Hepatocyte (in vitro differentiated cells): Measurements from ENCODE around the gene RAB2B. TPM values are rescaled to one million over a fixed set of nuclear protein-coding genes. Genes with fewer than 3 reads are reported as not detected.

Experiments
- DNase-seq: peaks from one replicate; pipeline ENCODE4 v3.0.0-alpha.2; 2016; ENCODE audit warnings: low spot score
- H2AFZ ChIP-seq: fragments of 200-600 bp; sonication (generic); 2 replicates; pipeline ENCODE4 v1.6.0; 2016; ENCODE audit warnings: antibody characterized with exemption, mild to moderate bottlenecking
- H3K27ac ChIP-seq: fragments of 200-600 bp; sonication (generic); 2 replicates; pipeline ENCODE4 v1.5.1; 2016; ENCODE audit warnings: mild to moderate bottlenecking
- H3K27me3 ChIP-seq: fragments of 200-600 bp; sonication (generic); 2 replicates; pipeline ENCODE4 v1.6.1; 2016
- H3K36me3 ChIP-seq: fragments of 200-600 bp; sonication (generic); replicated peaks from 2 replicates; pipeline ENCODE4 v1.5.1; 2016; ENCODE audit warnings: low read depth; ENCODE audit not compliant: insufficient read depth
- H3K4me1 ChIP-seq: fragments of 200-600 bp; sonication (generic); 2 replicates; pipeline ENCODE4 v1.5.1; 2016; ENCODE audit warnings: mild to moderate bottlenecking, moderate library complexity; ENCODE audit not compliant: insufficient read depth
- H3K4me2 ChIP-seq: fragments of 200-600 bp; sonication (generic); 2 replicates; pipeline ENCODE4 v1.6.0; 2016
- H3K4me3 ChIP-seq: fragments of 200-600 bp; sonication (generic); 2 replicates; pipeline ENCODE4 v1.5.1; 2016; ENCODE audit warnings: mild to moderate bottlenecking
- H3K79me2 ChIP-seq: fragments of 200-600 bp; sonication (generic); 2 replicates; pipeline ENCODE4 v1.6.0; 2017; ENCODE audit warnings: mild to moderate bottlenecking
- H3K9me2 ChIP-seq: fragments of 200-600 bp; sonication (generic); replicated peaks from 2 replicates; pipeline ENCODE4 v1.6.0; 2017; ENCODE audit warnings: mild to moderate bottlenecking; ENCODE audit not compliant: insufficient read depth
- H3K9me3 ChIP-seq: fragments of 200-600 bp; sonication (generic); 2 replicates; pipeline ENCODE4 v1.5.1; 2016; ENCODE audit warnings: low read depth, mild to moderate bottlenecking
- H4K20me1 ChIP-seq: fragments of 200-600 bp; sonication (generic); 2 replicates; pipeline ENCODE4 v1.6.0; 2016; ENCODE audit warnings: mild to moderate bottlenecking; ENCODE audit not compliant: insufficient read depth, poor library complexity, severe bottlenecking
- CTCF ChIP-seq: fragments of 200-600 bp; sonication (generic); IDR thresholded peaks from 2 replicates; pipeline ENCODE4 v1.5.1; 2016; ENCODE audit warnings: antibody characterized with exemption, mild to moderate bottlenecking; ENCODE audit not compliant: poor library complexity
- EZH2 ChIP-seq: fragments of 200-600 bp; sonication (generic); IDR thresholded peaks from 2 replicates; pipeline ENCODE4 v1.6.1; 2016; ENCODE audit warnings: antibody characterized with exemption, mild to moderate bottlenecking, borderline replicate concordance
- EZH2phosphoT487 ChIP-seq: fragments of 200-600 bp; sonication (generic); IDR thresholded peaks from one replicate; pipeline ENCODE4 v1.6.1; 2018; ENCODE audit warnings: antibody characterized with exemption, mild to moderate bottlenecking, low read depth, moderate library complexity; ENCODE audit not compliant: unreplicated experiment, severe bottlenecking
- WGBS: methylation state at CpG from one replicate; pipeline ENCODE4 v1.1.6; 2016; ENCODE audit warnings: low lambda C conversion rate; ENCODE audit errors: missing lambda C conversion rate; 5-methylcytosine and 5-hydroxymethylcytosine counted together
- polyA plus RNA-seq: library from polyadenylated mRNA; unstranded; fragments of >200 nt; fragmentation: Nextera tagmentation; extraction: Ambion mirVana; gene quantifications from 2 replicates; pipeline ENCODE4 v1.2.1, GENCODE V29; 2016
- total RNA-seq: library from RNA; depleted of rRNA; stranded (reverse); fragments of >200 nt; gene quantifications from 2 replicates; pipeline ENCODE4 v1.2.3, GENCODE V29; 2014

The RAB2B gene
- total RNA-seq (20.7 and 23.4 TPM in 2 replicates), polyA plus RNA-seq (12.8 and 14.7 TPM in 2 replicates)

- Histone ChIP-seq H3K9me3 (no peaks in the 10 kb centered on the region), H3K4me1 (peaks cover 5% of the 10 kb centered on the region), H3K9me2 (no peaks in the 10 kb centered on the region), H3K4me2 (peak within 1 kb of the TSS; percentile 78), H4K20me1 (peaks cover 4% of the 10 kb centered on the region), H3K27me3 (no peaks in the 10 kb centered on the region), H2AFZ (peak within 1 kb of the TSS; percentile 57), H3K79me2 (peaks cover 60% of the 10 kb centered on the region), H3K27ac (peak within 1 kb of the TSS; percentile 88), H3K4me3 (peak within 1 kb of the TSS; percentile 91), H3K36me3 (peaks cover 2% of the 10 kb centered on the region)
- peak; percentile 99 for TF ChIP-seq CTCF
- no peak for TF ChIP-seq EZH2phosphoT487
- TF ChIP-seq EZH2: no peak
- peak; percentile 98 for DNase-seq
- under 1% methylated on average over 49 of the region's 49 CpGs for WGBS
These were observed at the start of gene RAB2B, which contains the start of gene TOX4 for GRCh38 chr14:21476925-21477681. TSS of gene RAB2B (minus strand) at chr14:21476959. CDS start at chr14:21476872, 87 bp downstream. TSS of gene TOX4 (plus strand) at chr14:21477195. CDS start at chr14:21477279, 84 bp downstream.

GRCh38 chr14:21525962-21526671 is 49.4 kb upstream of the RAB2B start, which contains the start of gene SALL2:
TSS of gene SALL2 (minus strand) at chr14:21526346. CDS start at chr14:21526127, 219 bp downstream.
- Histone ChIP-seq H3K9me3 (no peaks in the 10 kb centered on the region), H3K4me1 (peaks cover 7% of the 10 kb centered on the region), H4K20me1 (no peaks in the 10 kb centered on the region), H3K4me2 (peak within 1 kb of the TSS; percentile 89), H3K36me3 (no peaks in the 10 kb centered on the region), H3K27me3 (no peaks in the 10 kb centered on the region), H2AFZ (peak within 1 kb of the TSS; percentile 98), H3K4me3 (peak within 1 kb of the TSS; percentile 95), H3K27ac (peak within 1 kb of the TSS; percentile 59), H3K9me2 (no peaks in the 10 kb centered on the region), H3K79me2 (peaks cover 5% of the 10 kb centered on the region)
- 4% methylated on average over 21 of the region's 43 CpGs for WGBS
- DNase-seq: peak; percentile 90
- TF ChIP-seq EZH2phosphoT487 (no peak), EZH2 (no peak), CTCF (no peak)

GRCh38 chr14:21525571-21525961 is 48.8 kb upstream of the RAB2B start:
- TF ChIP-seq CTCF: no peak
- no peak for TF ChIP-seq EZH2
- peak overlapping the region; percentile 98 for H2AFZ ChIP-seq
- H3K27ac ChIP-seq: peak overlapping the region; percentile 59
- DNase-seq: peak; percentile 52
- peaks cover 5% of the 10 kb centered on the region for H3K79me2 ChIP-seq
- peaks cover 7% of the 10 kb centered on the region for H3K4me1 ChIP-seq
- 33% methylated on average over 7 of the region's 12 CpGs for WGBS
- H3K4me2 ChIP-seq: peak overlapping the region; percentile 89
- H4K20me1 ChIP-seq: no peaks in the 10 kb centered on the region
- H3K9me2 ChIP-seq: no peaks in the 10 kb centered on the region
- H3K4me3 ChIP-seq: peak overlapping the region; percentile 95
- H3K36me3 ChIP-seq: no peaks in the 10 kb centered on the region
- H3K9me3 ChIP-seq: no peaks in the 10 kb centered on the region
- H3K27me3 ChIP-seq: no peaks in the 10 kb centered on the region
